ENCODE results near the gene NCAPD3. TPM values are rescaled to one million over a fixed set of nuclear protein-coding genes. Genes with fewer than 3 reads are reported as not detected.

NCAPD3 gene
- total RNA-seq, 4 donors from 2014 or later: 8.0 to 22.2 (median 17.5) TPM

DNA sequence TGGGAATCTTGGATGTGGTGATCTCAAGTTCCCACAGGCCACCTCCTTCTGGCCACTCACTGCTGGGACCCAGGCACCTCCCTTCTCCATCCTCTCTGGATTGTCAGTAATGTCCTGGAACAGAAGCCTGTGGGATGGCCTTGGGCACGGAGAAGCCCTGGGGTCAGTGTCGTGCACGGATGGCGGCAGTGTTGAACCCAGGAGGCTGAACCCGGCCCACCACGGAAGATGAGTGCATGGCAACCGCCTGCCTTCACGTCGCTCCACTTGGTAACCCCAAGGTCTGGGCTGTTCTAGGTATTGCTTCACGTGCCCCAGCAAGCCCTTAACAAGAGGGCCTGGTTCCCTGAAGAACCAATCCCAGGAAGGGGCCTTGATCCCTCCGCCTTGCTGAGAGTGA lies 22.3 kb upstream of the NCAPD3 start:
- Histone ChIP-seq H3K4me1 (no peaks in the 10 kb centered on the region), H3K27me3 (no peaks in the 10 kb centered on the region), H3K27ac (no peak overlapping the region), H3K9me3 (no peaks in the 10 kb centered on the region), H3K36me3 (peaks cover 0 to 100% (median 40%) of the 10 kb centered on the region in 3 donors), H3K4me3 (no peak overlapping the region)
- TF ChIP-seq, protein P1, sequence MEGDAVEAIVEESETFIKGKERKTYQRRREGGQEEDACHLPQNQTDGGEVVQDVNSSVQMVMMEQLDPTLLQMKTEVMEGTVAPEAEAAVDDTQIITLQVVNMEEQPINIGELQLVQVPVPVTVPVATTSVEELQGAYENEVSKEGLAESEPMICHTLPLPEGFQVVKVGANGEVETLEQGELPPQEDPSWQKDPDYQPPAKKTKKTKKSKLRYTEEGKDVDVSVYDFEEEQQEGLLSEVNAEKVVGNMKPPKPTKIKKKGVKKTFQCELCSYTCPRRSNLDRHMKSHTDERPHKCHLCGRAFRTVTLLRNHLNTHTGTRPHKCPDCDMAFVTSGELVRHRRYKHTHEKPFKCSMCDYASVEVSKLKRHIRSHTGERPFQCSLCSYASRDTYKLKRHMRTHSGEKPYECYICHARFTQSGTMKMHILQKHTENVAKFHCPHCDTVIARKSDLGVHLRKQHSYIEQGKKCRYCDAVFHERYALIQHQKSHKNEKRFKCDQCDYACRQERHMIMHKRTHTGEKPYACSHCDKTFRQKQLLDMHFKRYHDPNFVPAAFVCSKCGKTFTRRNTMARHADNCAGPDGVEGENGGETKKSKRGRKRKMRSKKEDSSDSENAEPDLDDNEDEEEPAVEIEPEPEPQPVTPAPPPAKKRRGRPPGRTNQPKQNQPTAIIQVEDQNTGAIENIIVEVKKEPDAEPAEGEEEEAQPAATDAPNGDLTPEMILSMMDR (IDR thresholded peaks at IDR 0.05): no peak
- no peak for TF ChIP-seq POLR2A (IDR thresholded peaks at IDR 0.05)
- no peak for DNase-seq
- WGBS, 2 donors: 89 to 90% methylated on average over 3 to 10 of the region's 11 CpGs
- intact Hi-C loops (cut with DNase I): no loop called here

DNA sequence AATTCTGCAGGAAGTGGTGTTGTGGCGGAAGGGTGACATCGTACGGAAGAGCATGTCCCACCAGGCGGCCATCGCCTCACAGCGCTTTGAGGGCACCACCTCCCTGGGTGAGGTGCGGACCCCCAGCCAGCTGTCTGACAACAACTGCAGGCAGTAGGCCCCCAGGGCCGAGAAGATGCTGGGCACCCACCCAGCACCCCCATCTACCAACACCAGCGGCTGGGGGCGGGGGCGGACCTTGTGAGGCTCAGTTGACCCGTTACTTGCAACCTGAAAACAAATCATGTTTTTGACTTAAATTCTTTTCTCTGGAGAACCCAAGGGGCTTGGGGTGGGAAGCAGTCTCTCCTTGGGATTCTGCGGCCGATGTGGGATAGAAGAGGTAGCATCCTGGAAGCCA lies 21.7 kb upstream of the NCAPD3 start:
- Histone ChIP-seq H3K27ac (no peak overlapping the region), H3K4me1 (no peaks in the 10 kb centered on the region), H3K9me3 (no peaks in the 10 kb centered on the region), H3K4me3 (no peak overlapping the region), H3K36me3 (peaks cover 0 to 100% (median 41%) of the 10 kb centered on the region in 3 donors), H3K27me3 (no peaks in the 10 kb centered on the region)
- intact Hi-C loops (cut with DNase I): no loop called here
- 95 to 96% methylated on average over 7 to 12 of the region's 14 CpGs for WGBS, 2 donors
- no peak for DNase-seq
- no peak for TF ChIP-seq POLR2A (IDR thresholded peaks at IDR 0.05)
- TF ChIP-seq, protein P1 (IDR thresholded peaks at IDR 0.05): no peak

DNA sequence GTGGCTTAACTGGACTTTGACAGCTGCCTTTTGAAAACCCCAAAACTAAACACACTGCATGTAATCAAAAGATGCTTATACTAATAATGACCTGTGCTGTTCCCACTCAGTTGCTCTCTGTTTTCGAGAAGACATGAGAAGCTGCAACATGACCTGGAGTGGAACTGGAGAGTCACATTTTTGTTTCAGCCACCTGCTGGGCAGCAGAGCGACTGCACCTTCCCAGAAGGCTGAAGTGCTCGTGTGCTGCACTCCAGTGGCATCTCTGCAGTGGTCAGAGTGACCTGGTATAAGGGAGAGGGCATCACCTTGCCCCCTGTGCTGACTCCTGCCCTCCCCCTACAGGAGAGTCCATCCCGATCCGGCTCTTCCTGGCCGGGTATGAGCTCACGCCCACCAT lies 20.8 kb upstream of the NCAPD3 start:
- Histone ChIP-seq H3K36me3 (peaks cover 0 to 100% (median 48%) of the 10 kb centered on the region in 3 donors), H3K4me3 (no peak overlapping the region), H3K9me3 (no peaks in the 10 kb centered on the region), H3K4me1 (no peaks in the 10 kb centered on the region), H3K27ac (no peak overlapping the region), H3K27me3 (no peaks in the 10 kb centered on the region)
- TF ChIP-seq POLR2A (IDR thresholded peaks at IDR 0.05): no peak
- TF ChIP-seq, protein P1 (IDR thresholded peaks at IDR 0.05): peak in 3 of 6 experiments; percentile 19 to 48 (median 20)
- no peak for DNase-seq
- 32 to 58% methylated on average over 2 to 6 of the region's 7 CpGs for WGBS, 2 donors
- intact Hi-C loops (cut with DNase I): no loop called here

DNA sequence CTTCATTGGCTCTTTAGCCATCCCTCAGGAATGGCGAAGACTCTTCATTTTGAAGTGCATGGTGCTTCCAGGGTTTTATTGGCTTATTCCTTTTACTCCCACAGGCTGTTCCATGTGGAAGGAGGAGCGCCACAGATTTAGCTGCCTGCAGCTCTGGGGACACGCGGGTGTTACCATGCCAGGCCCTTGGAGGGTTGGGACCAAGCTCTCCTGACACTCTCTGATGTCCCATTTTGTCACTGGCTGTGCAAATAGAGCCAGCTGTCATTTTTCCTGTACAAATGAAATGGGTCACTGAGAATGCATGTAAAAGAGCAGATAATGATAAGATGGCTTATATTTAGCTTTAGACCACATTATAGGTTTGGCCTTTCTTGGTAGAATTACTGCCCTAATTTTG lies 20.1 kb upstream of the NCAPD3 start:
- Histone ChIP-seq H3K9me3 (no peaks in the 10 kb centered on the region), H3K27me3 (no peaks in the 10 kb centered on the region), H3K4me3 (no peak overlapping the region), H3K27ac (no peak overlapping the region), H3K36me3 (peaks cover 0 to 100% (median 52%) of the 10 kb centered on the region in 3 donors), H3K4me1 (no peaks in the 10 kb centered on the region)
- no peak for DNase-seq
- 89 to 100% methylated on average over 3 to 4 of the region's 4 CpGs for WGBS, 2 donors
- intact Hi-C loops (cut with DNase I): no loop called here
- TF ChIP-seq POLR2A (IDR thresholded peaks at IDR 0.05): no peak
- TF ChIP-seq, protein P1 (IDR thresholded peaks at IDR 0.05): no peak

DNA sequence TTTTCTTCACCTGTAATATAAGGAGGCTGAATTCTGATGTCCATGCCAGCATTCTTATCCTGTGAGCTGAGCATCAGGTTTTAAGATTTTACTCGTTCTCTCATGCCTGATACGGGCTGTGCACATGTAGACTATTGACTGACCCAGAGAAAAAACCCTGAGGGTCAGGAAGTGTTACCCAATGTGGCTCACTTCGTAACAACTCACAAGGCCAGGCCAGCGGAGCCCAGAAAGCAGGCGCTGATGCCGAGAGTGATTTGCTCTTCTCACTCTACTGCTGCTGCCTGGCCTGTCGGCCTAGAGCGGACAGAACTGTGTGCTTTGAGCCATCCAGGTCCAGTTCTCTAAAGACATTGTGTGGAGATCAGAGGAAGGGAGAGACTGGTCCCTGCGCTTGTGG lies 18.6 kb upstream of the NCAPD3 start:
- Histone ChIP-seq H3K4me1 (no peaks in the 10 kb centered on the region), H3K27ac (no peak overlapping the region), H3K4me3 (no peak overlapping the region), H3K36me3 (peaks cover 0 to 100% (median 45%) of the 10 kb centered on the region in 3 donors), H3K27me3 (no peaks in the 10 kb centered on the region), H3K9me3 (no peaks in the 10 kb centered on the region)
- TF ChIP-seq, protein P1 (IDR thresholded peaks at IDR 0.05): no peak
- no peak for TF ChIP-seq POLR2A (IDR thresholded peaks at IDR 0.05)
- intact Hi-C loops (cut with DNase I): no loop called here
- no peak for DNase-seq
- WGBS, 2 donors: 67 to 80% methylated on average over 8 to 9 of the region's 9 CpGs

Measured in esophagus squamous epithelium (tissue), 5 donors.